ENCODE data around the gene ARID3A.

ARID3A gene

DNA sequence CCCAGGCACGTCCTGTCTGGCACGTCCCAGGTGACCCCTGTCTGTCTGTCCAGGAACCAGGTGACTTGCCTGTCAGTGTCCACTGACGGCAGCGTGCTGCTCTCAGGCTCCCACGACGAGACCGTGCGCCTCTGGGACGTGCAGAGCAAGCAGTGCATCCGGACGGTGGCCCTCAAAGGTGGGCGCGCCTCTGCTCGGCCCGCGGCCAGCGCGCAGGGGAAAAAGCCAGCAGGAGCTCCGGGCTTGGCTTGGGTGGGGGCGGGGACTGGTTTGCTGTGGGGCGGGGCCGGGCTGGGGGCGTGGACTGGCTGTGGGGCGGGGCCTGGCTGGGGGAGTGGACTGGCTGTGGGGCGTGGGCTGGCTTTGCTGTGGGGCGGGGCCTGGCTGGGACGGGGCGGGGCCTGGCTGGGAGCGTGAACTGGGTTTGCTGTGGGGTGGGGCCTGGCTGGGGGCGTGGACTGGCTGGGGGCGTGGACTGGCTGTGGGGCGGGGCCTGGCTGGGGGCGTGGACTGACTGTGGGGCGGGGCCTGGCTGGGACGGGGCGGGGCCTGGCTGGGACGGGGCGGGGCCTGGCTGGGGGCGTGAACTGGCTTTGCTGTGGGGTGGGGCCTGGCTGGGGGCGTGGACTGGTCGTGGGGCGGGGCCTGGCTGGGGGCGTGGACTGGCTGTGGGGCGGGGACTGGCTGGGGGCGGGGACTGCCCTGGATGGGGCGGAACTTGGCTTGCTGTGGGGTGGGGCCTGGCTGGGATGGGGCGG, 65.5 kb downstream of the ARID3A start:
- peak; percentile 19 for DNase-seq

GRCh38 chr19:991932-992669, 66.3 kb downstream of the ARID3A start:
- DNase-seq = no peak

DNA sequence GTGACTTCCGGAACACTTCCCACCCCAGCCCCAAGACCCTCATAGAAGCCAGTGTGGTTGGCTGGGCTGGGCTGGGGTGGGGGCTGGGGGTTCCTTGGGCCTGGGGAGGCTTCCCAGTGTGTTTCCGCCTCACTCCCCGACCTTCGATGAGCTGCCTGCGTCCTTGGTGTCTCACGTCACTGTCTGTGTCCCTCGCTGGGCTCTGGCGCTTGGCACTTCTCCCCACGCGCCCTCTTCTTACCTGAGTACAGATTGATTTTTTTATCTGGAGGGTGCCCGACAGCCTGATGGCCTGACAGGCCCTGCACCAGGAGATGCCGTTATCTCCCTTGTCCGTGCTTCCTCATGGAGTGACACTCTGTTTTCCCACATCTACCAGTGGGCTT, 66.8 kb downstream of the ARID3A start:
- DNase-seq = no peak

DNA sequence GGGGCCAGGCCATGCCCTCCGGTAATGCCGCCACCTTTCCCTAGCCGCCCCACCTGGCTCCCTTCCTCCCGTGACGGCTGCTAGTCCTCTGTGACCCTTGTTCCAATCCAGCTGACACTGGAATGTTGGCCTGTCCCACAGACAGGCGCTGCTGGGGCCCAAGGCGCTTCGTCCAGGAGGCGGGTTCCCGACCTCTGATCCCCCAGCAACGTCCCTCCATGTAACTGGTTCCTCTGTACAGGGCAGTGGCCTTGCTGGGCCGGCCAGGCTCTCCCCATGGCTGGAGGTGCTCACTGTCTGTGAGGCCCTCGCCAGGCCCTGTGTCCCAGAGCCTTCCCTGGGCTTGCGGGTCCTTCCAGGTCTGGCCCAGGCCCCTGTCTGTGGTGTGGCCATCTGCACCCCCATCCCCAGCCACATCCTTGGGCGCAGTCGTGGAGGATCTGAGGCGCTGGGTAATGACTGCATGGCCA, 67.6 kb downstream of the ARID3A start:
- DNase-seq = no peak

DNA sequence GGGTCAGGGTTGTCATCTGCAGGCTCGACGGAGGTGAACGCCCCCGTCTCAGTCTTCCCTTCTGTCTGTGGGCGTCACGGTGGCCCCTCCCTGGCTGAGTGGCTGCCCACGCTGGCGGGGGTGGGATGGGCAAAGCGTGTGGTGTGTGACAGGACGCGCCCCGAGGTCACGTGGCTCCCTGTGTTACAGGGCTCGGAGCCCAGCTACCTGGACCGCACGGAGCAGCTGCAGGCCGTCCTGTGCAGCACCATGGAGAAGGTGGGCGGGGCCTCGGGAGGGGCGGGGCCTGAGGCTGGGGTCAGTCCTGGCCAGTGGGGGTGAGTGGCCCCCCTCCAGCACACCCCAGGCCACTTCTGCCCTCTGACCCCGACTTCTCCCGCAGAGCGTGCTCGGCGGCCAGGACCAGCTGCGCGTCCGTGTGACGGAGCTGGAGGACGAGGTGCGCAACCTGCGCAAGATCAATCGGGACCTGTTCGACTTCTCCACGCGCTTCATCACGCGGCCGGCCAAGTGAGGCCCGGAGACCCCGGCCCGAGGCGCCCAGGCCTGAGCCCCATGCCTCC, 68.1 kb downstream of the ARID3A start:
- DNase-seq = no peak

DNA sequence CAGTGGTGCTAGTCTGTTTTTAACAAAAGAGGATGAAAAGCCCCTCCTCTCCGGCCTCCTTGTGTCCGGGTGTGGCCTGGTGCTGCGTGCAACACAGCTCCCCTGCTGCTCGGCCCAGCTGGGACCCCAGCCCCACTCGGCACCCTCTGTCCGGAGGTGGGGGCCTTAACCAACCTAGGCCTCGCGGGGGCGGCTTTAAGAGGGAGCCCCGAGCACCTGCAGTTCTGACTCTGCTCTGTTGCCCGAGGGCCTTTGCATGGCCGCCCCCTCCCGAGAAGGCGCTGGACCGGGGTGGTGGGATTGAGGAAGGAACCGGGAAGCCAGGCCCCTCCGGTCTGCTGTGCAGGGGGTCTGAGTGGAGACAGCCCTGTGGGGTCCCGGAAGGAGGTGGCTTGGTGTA, 68.7 kb downstream of the ARID3A start:
- no peak for DNase-seq

DNA sequence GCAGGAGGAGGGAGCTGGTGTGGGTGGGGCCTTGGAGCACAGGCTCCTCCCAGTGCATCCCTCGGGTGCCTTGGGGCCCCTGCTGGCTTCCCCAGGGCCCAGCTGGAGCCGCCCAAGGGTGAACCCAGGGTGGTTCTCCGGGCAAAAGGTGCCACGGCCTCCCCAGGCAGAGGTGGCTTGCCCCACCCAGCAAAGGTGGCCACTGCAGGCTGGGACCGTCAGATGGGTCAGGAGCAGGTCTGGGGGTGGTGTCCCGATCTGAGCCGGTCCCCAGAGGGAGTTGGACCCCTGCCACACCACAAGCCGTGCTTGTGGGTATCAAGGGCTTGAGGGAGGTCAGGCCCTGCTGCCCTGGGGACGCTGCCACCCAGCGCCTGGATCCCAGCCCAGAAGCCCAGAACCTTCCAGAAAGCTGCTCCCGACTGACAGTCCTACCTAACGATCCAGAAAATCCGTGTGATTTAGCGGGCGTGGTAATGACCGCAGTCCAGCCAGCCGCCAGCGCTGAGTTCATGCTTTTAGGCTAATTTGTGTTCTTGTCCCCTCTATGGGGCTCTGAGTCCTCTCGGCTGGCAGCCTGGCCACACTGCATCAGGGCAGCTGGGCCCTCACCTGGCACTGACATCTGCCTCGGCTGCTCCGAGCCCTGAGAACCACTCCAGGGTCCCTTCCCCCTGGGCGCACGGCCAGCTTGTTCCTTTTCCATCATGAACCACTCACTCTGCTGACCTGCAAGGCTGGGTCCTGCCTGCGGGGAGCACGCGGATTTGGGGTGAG, 69.4 kb downstream of the ARID3A start:
- no peak for DNase-seq

GRCh38 chr19:996051-996838, 70.4 kb downstream of the ARID3A start:
- DNase-seq = peak; percentile 46

- no peak for DNase-seq
These were observed 72.2 kb downstream of the ARID3A start for GRCh38 chr19:998064-998463.

- no peak for DNase-seq
These were observed 73.5 kb downstream of the ARID3A start for GRCh38 chr19:999379-999719.

GRCh38 chr19:1000095-1000494, 74.3 kb downstream of the ARID3A start, which contains the start of gene GRIN3B:
Gene GRIN3B (plus strand): TSS chr19:1000419. CDS start chr19:1000438, 19 bp downstream.
- peak; percentile 52 for DNase-seq

DNA sequence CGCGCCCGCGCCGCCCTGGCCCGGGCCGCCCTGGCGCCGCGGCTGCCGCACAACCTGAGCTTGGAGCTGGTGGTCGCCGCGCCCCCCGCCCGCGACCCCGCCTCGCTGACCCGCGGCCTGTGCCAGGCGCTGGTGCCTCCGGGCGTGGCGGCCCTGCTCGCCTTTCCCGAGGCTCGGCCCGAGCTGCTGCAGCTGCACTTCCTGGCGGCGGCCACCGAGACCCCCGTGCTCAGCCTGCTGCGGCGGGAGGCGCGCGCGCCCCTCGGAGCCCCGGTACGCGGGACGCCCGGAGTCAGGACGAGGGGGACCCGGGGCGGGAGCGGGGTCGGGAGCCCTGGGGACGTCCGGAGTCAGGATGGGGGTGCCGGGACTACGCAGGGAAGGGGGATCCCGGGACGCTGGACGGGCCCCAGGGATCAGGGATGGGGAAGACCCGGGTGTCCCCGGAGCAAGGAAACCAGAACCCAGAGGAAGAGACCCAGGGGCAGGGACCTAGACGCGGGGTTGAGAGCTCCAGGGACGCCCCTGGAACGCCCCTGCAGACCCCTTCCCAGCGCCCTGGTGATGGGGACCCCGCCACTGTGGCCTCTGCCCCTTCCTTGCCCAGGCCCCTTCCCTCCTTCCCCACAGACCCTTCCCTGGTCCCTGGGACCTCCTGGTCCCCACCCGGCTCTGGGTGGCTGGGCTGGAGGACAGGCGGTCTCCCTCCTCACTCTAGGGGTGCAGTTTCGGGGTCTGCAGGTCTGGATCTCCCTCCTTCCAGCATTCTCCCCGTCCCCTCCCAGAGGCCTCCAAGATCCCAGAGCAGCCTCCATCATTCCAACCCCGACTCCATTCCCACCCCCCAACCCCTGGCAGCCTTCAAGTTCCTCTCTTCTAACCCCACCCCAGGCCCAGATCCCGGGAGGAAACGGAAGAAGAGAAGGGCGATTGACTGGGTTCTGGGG, 75.0 kb downstream of the ARID3A start:
- no peak for DNase-seq

- DNase-seq = peak; percentile 61
These were observed 75.8 kb downstream of the ARID3A start for GRCh38 chr19:1001538-1002166.

DNA sequence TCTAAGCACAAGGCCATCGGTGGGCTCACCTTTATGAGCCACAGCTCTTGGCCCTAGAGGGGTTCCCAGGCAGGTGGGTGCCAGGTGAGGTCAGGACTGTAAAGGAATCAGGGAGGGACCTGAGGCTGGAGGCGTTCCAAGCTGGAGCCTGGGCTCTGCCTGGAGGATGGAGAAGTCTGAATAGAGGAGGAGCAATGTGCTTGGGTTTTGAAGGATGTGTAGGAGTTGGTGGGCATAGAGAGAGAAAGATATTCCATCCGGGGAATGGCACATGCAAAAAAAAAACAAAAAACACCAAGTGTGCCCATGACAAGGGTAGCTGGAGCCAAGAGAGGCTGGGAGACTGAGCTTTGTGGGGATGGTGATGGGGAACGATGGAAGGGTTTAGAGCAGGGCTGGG, 76.8 kb downstream of the ARID3A start:
- no peak for DNase-seq

DNA sequence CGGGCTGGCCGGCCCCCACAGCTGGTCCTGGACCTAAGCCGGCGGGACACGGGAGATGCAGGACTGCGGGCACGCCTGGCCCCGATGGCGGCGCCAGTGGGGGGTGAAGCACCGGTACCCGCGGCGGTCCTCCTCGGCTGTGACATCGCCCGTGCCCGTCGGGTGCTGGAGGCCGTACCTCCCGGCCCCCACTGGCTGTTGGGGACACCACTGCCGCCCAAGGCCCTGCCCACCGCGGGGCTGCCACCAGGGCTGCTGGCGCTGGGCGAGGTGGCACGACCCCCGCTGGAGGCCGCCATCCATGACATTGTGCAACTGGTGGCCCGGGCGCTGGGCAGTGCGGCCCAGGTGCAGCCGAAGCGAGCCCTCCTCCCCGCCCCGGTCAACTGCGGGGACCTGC, 77.4 kb downstream of the ARID3A start:
- DNase-seq = no peak

DNA sequence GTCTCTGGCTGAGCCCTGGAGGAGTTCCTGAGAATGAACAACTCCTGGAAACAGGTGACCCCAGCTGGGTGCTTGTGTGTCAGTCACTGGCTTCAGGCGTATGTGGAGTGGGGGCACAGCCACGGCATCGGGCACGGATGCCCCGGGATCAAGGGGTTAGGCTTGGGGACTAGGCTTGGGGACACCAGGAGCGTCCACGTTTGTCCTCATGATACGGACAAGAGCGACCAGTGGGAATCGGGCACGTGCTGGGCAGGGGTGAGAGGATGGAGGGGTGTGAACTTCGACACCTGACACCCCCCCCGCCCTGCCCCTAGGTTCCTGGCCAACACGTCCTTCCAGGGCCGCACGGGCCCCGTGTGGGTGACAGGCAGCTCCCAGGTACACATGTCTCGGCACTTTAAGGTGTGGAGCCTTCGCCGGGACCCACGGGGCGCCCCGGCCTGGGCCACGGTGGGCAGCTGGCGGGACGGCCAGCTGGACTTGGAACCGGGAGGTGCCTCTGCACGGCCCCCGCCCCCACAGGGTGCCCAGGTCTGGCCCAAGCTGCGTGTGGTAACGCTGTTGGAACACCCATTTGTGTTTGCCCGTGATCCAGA, 78.5 kb downstream of the ARID3A start:
- no peak for DNase-seq

- DNase-seq = no peak
These were observed 79.2 kb downstream of the ARID3A start for GRCh38 chr19:1004803-1005664.

GRCh38 chr19:1006711-1007398, 81.0 kb downstream of the ARID3A start:
- no peak for DNase-seq
